GM12878 (cell line): ENCODE measurements around the gene GINS1. TPM values are rescaled to one million over a fixed set of nuclear protein-coding genes. Genes with fewer than 3 reads are reported as not detected.

Experiments used
- ATAC-seq: fragments of 200-7000 bp; cut with Tn5 transposase; 3 replicates; pipeline ENCODE4 v1.9.1; 2020; ENCODE audit warnings: mild to moderate bottlenecking, moderate library complexity
- BruUV-seq: library from RNA; stranded (reverse); fragments of 400-500 nt; replicated peaks from 2 replicates; lab custom pipeline; 2021; lab: Mats Ljungman, UMichigan
- CTCF ChIA-PET: fragments of 300-600 bp; sonication (Branson Sonifier 250); formaldehyde crosslinking; extraction: SDS; loops from one replicate; lab custom pipeline; 2021; ENCODE audit warnings: inconsistent platforms; lab: Yijun Ruan, JAX
- POLR2A ChIA-PET: fragments of 350-600 bp; formaldehyde crosslinking; extraction: SDS; loops from one replicate; lab custom pipeline; 2021; ENCODE audit warnings: inconsistent platforms; lab: Charles Lee
- RAD21 ChIA-PET: fragments of 300-600 bp; sonication (Branson Sonifier 250); formaldehyde crosslinking; loops from one replicate; lab custom pipeline; 2023; ENCODE audit warnings: antibody characterized with exemption; ENCODE audit not compliant: unreplicated experiment; lab: Charles Lee
- SMC1A ChIA-PET: fragments of 300-600 bp; sonication (Branson Sonifier 250); formaldehyde crosslinking; loops from one replicate; lab custom pipeline; 2023; ENCODE audit not compliant: unreplicated experiment, uncharacterized antibody; lab: Charles Lee
- DNase-seq: peaks from one replicate; pipeline ENCODE4 v3.0.0-alpha.2; 2011; ENCODE audit warnings: low read depth, low spot score
- FAIRE-seq: peaks from 3 replicates; lab custom pipeline; 2011; peaks lifted over from hg19 to GRCh38; lab: Jason Lieb, UNC
- H2AFZ ChIP-seq: 2 replicates; pipeline ENCODE4 v1.6.0; 2011; ENCODE audit warnings: low read depth, low read length, control low read depth; ENCODE audit not compliant: control insufficient read depth
- H3K27ac ChIP-seq: 2 replicates; pipeline ENCODE4 v1.5.1; 2011; ENCODE audit warnings: control low read depth; ENCODE audit not compliant: control insufficient read depth, insufficient read depth
- H3K27me3 ChIP-seq, 2 experiments: replicated peaks in 1 of 2; 2 replicates each; pipeline versions ENCODE4 v1.6.0 to v1.6.1; 2011; ENCODE audit warnings: low read length in 1 of 2; ENCODE audit not compliant: control insufficient read depth in 2 of 2, insufficient read depth in 2 of 2
- H3K36me3 ChIP-seq, 2 experiments: 2 replicates each; pipeline ENCODE4 v1.5.1; 2011; ENCODE audit warnings: low read length in 1 of 2; ENCODE audit not compliant: control insufficient read depth in 2 of 2, insufficient read depth in 2 of 2
- H3K4me1 ChIP-seq: 2 replicates; pipeline ENCODE4 v1.6.1; 2011; ENCODE audit warnings: mild to moderate bottlenecking, low read length, moderate library complexity, mixed read lengths; ENCODE audit not compliant: control insufficient read depth, insufficient read depth
- H3K4me2 ChIP-seq: 2 replicates; pipeline ENCODE4 v1.6.0; 2011; ENCODE audit warnings: control low read depth; ENCODE audit not compliant: control insufficient read depth, insufficient read depth
- H3K4me3 ChIP-seq: fragments of 200-600 bp; sonication (generic); 2 replicates; pipeline ENCODE4 v1.5.1; 2016
- H3K79me2 ChIP-seq: 2 replicates; pipeline ENCODE4 v1.6.0; 2011; ENCODE audit warnings: low read length; ENCODE audit not compliant: control insufficient read depth, insufficient read depth
- H3K9ac ChIP-seq: 2 replicates; pipeline ENCODE4 v1.8.0; 2011; ENCODE audit warnings: low read length, control low read depth, mixed read lengths; ENCODE audit not compliant: control insufficient read depth, insufficient read depth
- H3K9me3 ChIP-seq: replicated peaks from 3 replicates; pipeline ENCODE4 v1.5.1; 2011; ENCODE audit warnings: mild to moderate bottlenecking, low read length; ENCODE audit not compliant: control insufficient read depth, insufficient read depth
- H4K20me1 ChIP-seq: 2 replicates; pipeline ENCODE4 v1.6.0; 2011; ENCODE audit not compliant: control insufficient read depth, insufficient read depth
- NFIC ChIP-seq: IDR thresholded peaks from 2 replicates; pipeline ENCODE4 v1.6.1; 2012; ENCODE audit warnings: low read depth, mild to moderate bottlenecking, inconsistent platforms, low read length, moderate library complexity
- SUPT20H ChIP-seq: IDR thresholded peaks from 2 replicates; pipeline ENCODE4 v1.6.1; 2011; ENCODE audit warnings: low read depth, mild to moderate bottlenecking, low read length, moderate library complexity, borderline replicate concordance; ENCODE audit not compliant: control insufficient read depth
- WGBS: methylation state at CpG from one replicate; pipeline ENCODE4 v1.1.6; 2016; ENCODE audit warnings: low lambda C conversion rate; ENCODE audit not compliant: insufficient replicate concordance, insufficient coverage; ENCODE audit errors: missing lambda C conversion rate; 5-methylcytosine and 5-hydroxymethylcytosine counted together
- in situ Hi-C: fragments of 300-500 bp; cut with MboI; formaldehyde crosslinking; loops from 9 replicates; pipeline ENCODE4 v1.14.3; 2018; ENCODE audit warnings: mixed read lengths
- intact Hi-C: fragments of 100-400 bp; cut with micrococcal nuclease; formaldehyde crosslinking; loops from one replicate; pipeline ENCODE4 v1.14.2; 2022; ENCODE audit not compliant: unreplicated experiment
- polyA plus RNA-seq, 11 experiments: library from polyadenylated mRNA; depleted of rRNA in 4 of 11; unstranded in 6 of 11; stranded (reverse) in 5 of 11; fragments of >200 nt; fragmentation: Nextera tagmentation in 4 of 11; fragmentation: Illumina TruSeq in 1 of 11; extraction: Ambion mirVana in 4 of 11; extraction: Trizol in 1 of 11; gene quantifications; 1 replicate in 1 of 11; 2 replicates in 10 of 11; pipeline versions ENCODE4 v1.2.1 to v1.2.3, GENCODE V29; 2011 to 2016; ENCODE audit warnings: inconsistent platforms in 2 of 11, missing spikeins in 2 of 11, low read depth in 1 of 11
- total RNA-seq, 4 experiments: library from RNA; depleted of rRNA in 3 of 4; stranded (reverse); fragments of >200 nt in 3 of 4; fragmentation: Illumina TruSeq in 1 of 4; extraction: Trizol in 1 of 4; gene quantifications; 2 replicates each; pipeline versions ENCODE4 v1.2.1 to v1.2.3, GENCODE V29; 2013 to 2021
- TF ChIP-seq, protein P1 (sequence below): IDR thresholded peaks from 2 replicates; pipeline ENCODE4 v1.6.1; 2011; ENCODE audit warnings: borderline replicate concordance, low read depth, mild to moderate bottlenecking, moderate library complexity, mixed read lengths, low read length; ENCODE audit not compliant: insufficient read depth; ENCODE audit errors: extremely low read length
- TF ChIP-seq, protein P2 (sequence below): fragments of 450-650 bp; IDR thresholded peaks from 2 replicates; pipeline ENCODE4 v1.6.1; 2016; ENCODE audit warnings: mild to moderate bottlenecking
- TF ChIP-seq, protein P3 (sequence below): fragments of 450-650 bp; IDR thresholded peaks from 2 replicates; pipeline ENCODE4 v1.6.1; 2014; ENCODE audit warnings: mild to moderate bottlenecking

Gene GINS1
- total and polyA plus RNA-seq, 10 of the 15 experiments (the other 5 are each of a cell fraction or from before 2014, with no cell fraction given), result 13.0 to 44.6 (median 30.3) TPM

DNA sequence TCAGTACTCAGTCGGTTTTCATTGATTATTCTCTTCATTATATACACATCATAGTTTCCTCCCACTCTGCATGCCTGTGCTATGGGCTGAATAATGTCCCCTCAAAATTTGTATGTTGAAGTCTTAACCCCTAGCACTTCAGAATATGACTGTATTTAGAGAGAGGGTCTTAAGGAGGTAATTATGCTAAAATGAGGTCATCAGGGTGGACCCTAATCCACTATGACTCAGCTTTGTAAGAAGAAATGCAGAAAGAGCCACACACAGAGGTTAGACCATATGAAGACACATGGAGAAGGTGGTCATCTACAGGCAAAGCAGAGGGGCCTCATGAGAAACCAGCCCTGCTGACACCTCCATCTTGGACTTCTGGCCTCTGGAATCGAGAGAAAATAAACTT lies 32.6 kb upstream of the GINS1 start:
- 100% methylated on average over 2 of the region's 2 CpGs for WGBS
- RAD21 ChIA-PET, result no interaction called here
- no peak for FAIRE-seq
- no peaks in the 10 kb centered on the region; the same call in 1 of the 2 replicates for H4K20me1 ChIP-seq
- no peak for TF ChIP-seq SUPT20H
- TF ChIP-seq NFIC, result no peak
- TF ChIP-seq, protein P1, sequence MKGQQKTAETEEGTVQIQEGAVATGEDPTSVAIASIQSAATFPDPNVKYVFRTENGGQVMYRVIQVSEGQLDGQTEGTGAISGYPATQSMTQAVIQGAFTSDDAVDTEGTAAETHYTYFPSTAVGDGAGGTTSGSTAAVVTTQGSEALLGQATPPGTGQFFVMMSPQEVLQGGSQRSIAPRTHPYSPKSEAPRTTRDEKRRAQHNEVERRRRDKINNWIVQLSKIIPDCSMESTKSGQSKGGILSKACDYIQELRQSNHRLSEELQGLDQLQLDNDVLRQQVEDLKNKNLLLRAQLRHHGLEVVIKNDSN, result no peak
- TF ChIP-seq, protein P2, sequence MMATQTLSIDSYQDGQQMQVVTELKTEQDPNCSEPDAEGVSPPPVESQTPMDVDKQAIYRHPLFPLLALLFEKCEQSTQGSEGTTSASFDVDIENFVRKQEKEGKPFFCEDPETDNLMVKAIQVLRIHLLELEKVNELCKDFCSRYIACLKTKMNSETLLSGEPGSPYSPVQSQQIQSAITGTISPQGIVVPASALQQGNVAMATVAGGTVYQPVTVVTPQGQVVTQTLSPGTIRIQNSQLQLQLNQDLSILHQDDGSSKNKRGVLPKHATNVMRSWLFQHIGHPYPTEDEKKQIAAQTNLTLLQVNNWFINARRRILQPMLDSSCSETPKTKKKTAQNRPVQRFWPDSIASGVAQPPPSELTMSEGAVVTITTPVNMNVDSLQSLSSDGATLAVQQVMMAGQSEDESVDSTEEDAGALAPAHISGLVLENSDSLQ, result no peak
- TF ChIP-seq, protein P3, sequence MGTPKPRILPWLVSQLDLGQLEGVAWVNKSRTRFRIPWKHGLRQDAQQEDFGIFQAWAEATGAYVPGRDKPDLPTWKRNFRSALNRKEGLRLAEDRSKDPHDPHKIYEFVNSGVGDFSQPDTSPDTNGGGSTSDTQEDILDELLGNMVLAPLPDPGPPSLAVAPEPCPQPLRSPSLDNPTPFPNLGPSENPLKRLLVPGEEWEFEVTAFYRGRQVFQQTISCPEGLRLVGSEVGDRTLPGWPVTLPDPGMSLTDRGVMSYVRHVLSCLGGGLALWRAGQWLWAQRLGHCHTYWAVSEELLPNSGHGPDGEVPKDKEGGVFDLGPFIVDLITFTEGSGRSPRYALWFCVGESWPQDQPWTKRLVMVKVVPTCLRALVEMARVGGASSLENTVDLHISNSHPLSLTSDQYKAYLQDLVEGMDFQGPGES, result no peak
- no peak overlapping the region for H3K4me3 ChIP-seq
- H2AFZ ChIP-seq, result no peak overlapping the region
- in situ Hi-C loops, result no loop called here
- no peak for ATAC-seq
- BruUV-seq, result no TSS peak
- H3K79me2 ChIP-seq, result peaks cover 39% of the 10 kb centered on the region
- CTCF ChIA-PET, result no interaction called here
- peaks cover 8% of the 10 kb centered on the region for H3K4me1 ChIP-seq
- H3K9me3 ChIP-seq, result no peaks in the 10 kb centered on the region; the same call in 2 of the 3 replicates
- no peak overlapping the region for H3K27ac ChIP-seq
- no peaks in the 10 kb centered on the region for H3K27me3 ChIP-seq
- POLR2A ChIA-PET, result no interaction called here
- H3K9ac ChIP-seq, result no peak overlapping the region
- SMC1A ChIA-PET, result no interaction called here
- H3K4me2 ChIP-seq, result no peak overlapping the region
- no peaks in the 10 kb centered on the region; a peak in 1 of 4 replicates for H3K36me3 ChIP-seq
- DNase-seq, result no peak
- intact Hi-C loops, result no loop called here
